Hematopoietic multipotent progenitor cell treated with erythropoietin and hydrocortisone succinate and interleukin-3 and kit ligand, for 8 days (in vitro differentiated cells): ENCODE results near the gene NOVA1.
"Not testable (repeated sequence)": the region's sequence is repeated elsewhere in the genome, so short reads cannot be mapped to it uniquely, and the experiment has no call there.

ENCODE experiments used
- DNase-seq: peaks from one replicate; pipeline ENCODE4 v3.0.0-alpha.2; 2015

Gene NOVA1

GRCh38 chr14:26597589-26598080, at the start of gene NOVA1:
NOVA1 (minus strand) TSS chr14:26598033; CDS start chr14:26597436, 597 bp downstream.
- DNase-seq: no peak

GRCh38 chr14:26645057-26645456, 47.2 kb upstream of the NOVA1 start:
- DNase-seq: not testable (repeated sequence)

- no peak for DNase-seq
These were observed 38.7 kb upstream of the NOVA1 start for GRCh38 chr14:26636561-26636960.

- not testable (repeated sequence) for DNase-seq
These were observed 37.1 kb upstream of the NOVA1 start for GRCh38 chr14:26634946-26635345.

GRCh38 chr14:26626256-26626655, 28.4 kb upstream of the NOVA1 start:
- DNase-seq: no peak

GRCh38 chr14:26622611-26623010, 24.8 kb upstream of the NOVA1 start:
- no peak for DNase-seq

GRCh38 chr14:26621807-26622560, 24.2 kb upstream of the NOVA1 start:
- no peak for DNase-seq

- DNase-seq: no peak
These were observed 23.5 kb upstream of the NOVA1 start for GRCh38 chr14:26621364-26621763.

- DNase-seq: no peak
These were observed 13.4 kb upstream of the NOVA1 start for GRCh38 chr14:26611259-26611658.

- no peak for DNase-seq
These were observed 9.0 kb upstream of the NOVA1 start for GRCh38 chr14:26606729-26607312.

GRCh38 chr14:26605602-26606001, 7.8 kb upstream of the NOVA1 start:
- no peak for DNase-seq

GRCh38 chr14:26602902-26603301, 5.1 kb upstream of the NOVA1 start:
- no peak for DNase-seq

GRCh38 chr14:26601856-26602255, 4.0 kb upstream of the NOVA1 start:
- no peak for DNase-seq

GRCh38 chr14:26599291-26599690, 1.5 kb upstream of the NOVA1 start:
- no peak for DNase-seq

- no peak for DNase-seq
These were observed 869 bp upstream of the NOVA1 start for GRCh38 chr14:26598672-26599131.

GRCh38 chr14:26598081-26598671, 343 bp upstream of the NOVA1 start:
- DNase-seq: no peak

- DNase-seq: no peak
These were observed 703 bp downstream of the NOVA1 start for GRCh38 chr14:26597071-26597588.

GRCh38 chr14:26596543-26597061, 1.2 kb downstream of the NOVA1 start:
- DNase-seq: no peak

- no peak for DNase-seq
These were observed 1.8 kb downstream of the NOVA1 start for GRCh38 chr14:26595926-26596542.

- DNase-seq: no peak
These were observed 2.9 kb downstream of the NOVA1 start for GRCh38 chr14:26594756-26595545.

- DNase-seq: no peak
These were observed 3.7 kb downstream of the NOVA1 start for GRCh38 chr14:26594148-26594547.

- DNase-seq: no peak
These were observed 4.5 kb downstream of the NOVA1 start for GRCh38 chr14:26593357-26593756.
